ENCODE measurements around the gene IL1RL1. TPM values are rescaled to one million over a fixed set of nuclear protein-coding genes. Genes with fewer than 3 reads are reported as not detected.

Gene IL1RL1
- total RNA-seq, 2 donors from 2014 or later, result 4.8 to 65.3 TPM

GRCh38 chr2:102285368-102285767 is 26.0 kb upstream of the IL1RL1 start:
- Histone ChIP-seq H3K27me3 (no peaks in the 10 kb centered on the region), H3K4me3 (no peak overlapping the region), H3K4me1 (no peaks in the 10 kb centered on the region), H3K9me3 (no peaks in the 10 kb centered on the region), H3K36me3 (no peaks in the 10 kb centered on the region), H3K27ac (no peak overlapping the region)
- TF ChIP-seq CTCF (IDR thresholded peaks at IDR 0.05), result no peak
- DNase-seq (ENCODE audit: low spot score), result no peak

- Histone ChIP-seq H3K27me3 (no peaks in the 10 kb centered on the region), H3K4me3 (no peak overlapping the region), H3K27ac (no peak overlapping the region), H3K36me3 (no peaks in the 10 kb centered on the region), H3K9me3 (no peaks in the 10 kb centered on the region), H3K4me1 (no peaks in the 10 kb centered on the region)
- no peak for DNase-seq (ENCODE audit: low spot score)
- no peak for TF ChIP-seq CTCF (IDR thresholded peaks at IDR 0.05)
These were observed 25.3 kb upstream of the IL1RL1 start for GRCh38 chr2:102286041-102286440.

- Histone ChIP-seq H3K4me1 (no peaks in the 10 kb centered on the region), H3K9me3 (no peaks in the 10 kb centered on the region), H3K4me3 (no peak overlapping the region), H3K27me3 (no peaks in the 10 kb centered on the region), H3K36me3 (no peaks in the 10 kb centered on the region), H3K27ac (no peak overlapping the region)
- TF ChIP-seq CTCF (IDR thresholded peaks at IDR 0.05), result no peak
- DNase-seq (ENCODE audit: low spot score), result no peak
These were observed 22.2 kb upstream of the IL1RL1 start for GRCh38 chr2:102289129-102289528.

GRCh38 chr2:102290594-102290993 is 20.8 kb upstream of the IL1RL1 start:
- Histone ChIP-seq H3K4me3 (no peak overlapping the region), H3K9me3 (no peaks in the 10 kb centered on the region), H3K27ac (no peak overlapping the region), H3K4me1 (no peaks in the 10 kb centered on the region), H3K27me3 (no peaks in the 10 kb centered on the region), H3K36me3 (no peaks in the 10 kb centered on the region)
- TF ChIP-seq CTCF (IDR thresholded peaks at IDR 0.05), result no peak
- DNase-seq (ENCODE audit: low spot score), result no peak

GRCh38 chr2:102291319-102292075 is 19.9 kb upstream of the IL1RL1 start:
- H3K27ac ChIP-seq, result no peak overlapping the region
- H3K4me3 ChIP-seq, result no peak overlapping the region
- H3K36me3 ChIP-seq, result no peaks in the 10 kb centered on the region
- TF ChIP-seq CTCF (IDR thresholded peaks at IDR 0.05), result no peak
- H3K4me1 ChIP-seq, result no peaks in the 10 kb centered on the region
- no peak for DNase-seq (ENCODE audit: low spot score)
- H3K27me3 ChIP-seq, result no peaks in the 10 kb centered on the region
- no peaks in the 10 kb centered on the region for H3K9me3 ChIP-seq
